IMR-90 (cell line): Measurements from ENCODE around the gene MAGI2.

Source experiments
- BHLHE40 ChIP-seq: fragments of 150-350 bp; IDR thresholded peaks from 2 replicates; pipeline ENCODE4 v1.6.1; 2016; ENCODE audit warnings: mild to moderate bottlenecking, low read depth, low read length
- CEBPB ChIP-seq: IDR thresholded peaks from 2 replicates; pipeline ENCODE4 v1.6.1; 2012; ENCODE audit warnings: low read depth, low read length, improper control_type of control experiment
- CHD1 ChIP-seq: IDR thresholded peaks from 2 replicates; pipeline ENCODE4 v1.6.1; 2012; ENCODE audit warnings: low read depth, low read length, improper control_type of control experiment
- CTCF ChIP-seq: conservative IDR thresholded peaks from 2 replicates; pipeline ENCODE4 v1.5.1; 2012; ENCODE audit warnings: mild to moderate bottlenecking, low read depth, low read length, improper control_type of control experiment
- ELK1 ChIP-seq: fragments of 150-350 bp; IDR thresholded peaks from 2 replicates; pipeline ENCODE4 v1.6.1; 2016; ENCODE audit warnings: low read depth, mild to moderate bottlenecking, low read length, moderate library complexity, borderline replicate concordance
- MAZ ChIP-seq: IDR thresholded peaks from 2 replicates; pipeline ENCODE4 v1.6.1; 2012; ENCODE audit warnings: low read depth, mild to moderate bottlenecking, low read length, improper control_type of control experiment, moderate library complexity, borderline replicate concordance
- MXI1 ChIP-seq: IDR thresholded peaks from 2 replicates; pipeline ENCODE4 v1.6.1; 2012; ENCODE audit warnings: low read depth, mild to moderate bottlenecking, low read length, moderate library complexity, borderline replicate concordance
- POLR2A ChIP-seq: IDR thresholded peaks from 2 replicates; pipeline ENCODE4 v1.6.1; 2012; ENCODE audit warnings: mild to moderate bottlenecking, low read depth, low read length
- RAD21 ChIP-seq: IDR thresholded peaks from 2 replicates; pipeline ENCODE4 v1.6.1; 2012; ENCODE audit warnings: low read length, improper control_type of control experiment
- RCOR1 ChIP-seq: IDR thresholded peaks from 2 replicates; pipeline ENCODE4 v1.6.1; 2012; ENCODE audit warnings: mild to moderate bottlenecking, low read length, improper control_type of control experiment; ENCODE audit not compliant: insufficient replicate concordance
- RFX5 ChIP-seq: IDR thresholded peaks from 2 replicates; pipeline ENCODE4 v1.8.0; 2012; ENCODE audit warnings: low read depth, mild to moderate bottlenecking, low read length, moderate library complexity
- USF2 ChIP-seq: fragments of 150-350 bp; IDR thresholded peaks from 2 replicates; pipeline ENCODE4 v1.6.1; 2017; ENCODE audit warnings: mild to moderate bottlenecking, antibody characterized with exemption, low read length, low read depth

GRCh38 chr7:79421751-79422150, 31.7 kb downstream of the MAGI2 start:
- TF ChIP-seq CTCF (no peak), POLR2A (no peak), ELK1 (no peak), RFX5 (no peak), MAZ (no peak), RCOR1 (no peak), RAD21 (no peak), USF2 (no peak), CEBPB (no peak), CHD1 (no peak), BHLHE40 (no peak), MXI1 (no peak)
